Cardiac fibroblast (primary cell): ENCODE data around the gene CDH22.

Experiments
- DNase-seq, 2 donors: peaks; one replicate each; pipeline versions ENCODE4 v3.0.0 to v3.0.0-alpha.2; 2010; ENCODE audit warnings: low read depth in 2 of 2
- H3K4me3 ChIP-seq, 2 donors: replicated peaks in 1 of 2; 1 replicate in 1 of 2; 2 replicates in 1 of 2; pipeline ENCODE4 v1.5.1; 2011; ENCODE audit warnings: low read depth in 2 of 2, low read length in 2 of 2, mild to moderate bottlenecking in 2 of 2, moderate library complexity in 1 of 2
- TF ChIP-seq, protein P1 (sequence below): IDR thresholded peaks from one replicate; pipeline ENCODE4 v1.5.1; 2011; ENCODE audit warnings: low read depth, mild to moderate bottlenecking, low read length, inconsistent platforms

The CDH22 gene

GRCh38 chr20:46190478-46191167 is 117.7 kb downstream of the CDH22 start:
- DNase-seq, result no peak
- TF ChIP-seq, protein P1, sequence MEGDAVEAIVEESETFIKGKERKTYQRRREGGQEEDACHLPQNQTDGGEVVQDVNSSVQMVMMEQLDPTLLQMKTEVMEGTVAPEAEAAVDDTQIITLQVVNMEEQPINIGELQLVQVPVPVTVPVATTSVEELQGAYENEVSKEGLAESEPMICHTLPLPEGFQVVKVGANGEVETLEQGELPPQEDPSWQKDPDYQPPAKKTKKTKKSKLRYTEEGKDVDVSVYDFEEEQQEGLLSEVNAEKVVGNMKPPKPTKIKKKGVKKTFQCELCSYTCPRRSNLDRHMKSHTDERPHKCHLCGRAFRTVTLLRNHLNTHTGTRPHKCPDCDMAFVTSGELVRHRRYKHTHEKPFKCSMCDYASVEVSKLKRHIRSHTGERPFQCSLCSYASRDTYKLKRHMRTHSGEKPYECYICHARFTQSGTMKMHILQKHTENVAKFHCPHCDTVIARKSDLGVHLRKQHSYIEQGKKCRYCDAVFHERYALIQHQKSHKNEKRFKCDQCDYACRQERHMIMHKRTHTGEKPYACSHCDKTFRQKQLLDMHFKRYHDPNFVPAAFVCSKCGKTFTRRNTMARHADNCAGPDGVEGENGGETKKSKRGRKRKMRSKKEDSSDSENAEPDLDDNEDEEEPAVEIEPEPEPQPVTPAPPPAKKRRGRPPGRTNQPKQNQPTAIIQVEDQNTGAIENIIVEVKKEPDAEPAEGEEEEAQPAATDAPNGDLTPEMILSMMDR, result no peak
- no peak overlapping the region for H3K4me3 ChIP-seq

DNA sequence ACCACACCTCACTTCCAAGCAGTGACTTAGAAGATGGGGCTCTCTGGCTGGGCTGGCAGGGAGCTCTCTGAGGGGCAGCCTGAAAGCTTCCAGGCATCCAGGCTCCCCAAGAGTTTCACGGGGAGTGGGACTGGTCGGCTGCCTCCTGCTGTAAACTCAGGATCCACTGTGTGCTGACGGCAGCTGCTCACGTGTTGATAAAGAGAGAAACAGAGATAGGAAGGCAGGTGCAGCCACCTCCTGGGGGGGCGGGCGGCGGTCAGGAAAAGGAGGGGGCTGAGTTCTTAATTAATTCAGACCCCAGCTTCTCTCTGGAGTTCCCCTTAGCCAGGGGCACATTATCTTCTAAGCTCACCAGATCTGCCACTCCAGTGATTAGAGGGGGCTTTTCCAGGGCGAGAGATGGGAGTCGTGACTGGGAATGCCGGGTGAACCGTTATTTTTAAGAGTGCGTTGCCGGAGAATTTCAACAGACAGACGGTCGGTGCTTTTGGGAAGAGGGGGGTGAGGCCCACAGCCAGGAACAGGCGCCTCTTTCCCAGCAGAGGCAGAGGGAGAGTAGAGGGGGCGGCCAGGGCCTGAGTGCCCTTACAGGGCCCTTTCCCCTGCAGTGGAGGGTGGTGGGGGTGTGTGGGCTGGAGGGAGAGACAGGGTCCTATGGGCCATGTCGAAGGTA is 119.3 kb downstream of the CDH22 start:
- TF ChIP-seq, protein P1, result no peak
- no peak overlapping the region for H3K4me3 ChIP-seq
- no peak for DNase-seq

GRCh38 chr20:46186210-46186609 is 122.1 kb downstream of the CDH22 start:
- DNase-seq, result no peak
- H3K4me3 ChIP-seq, result no peak overlapping the region
- TF ChIP-seq, protein P1, result no peak

- TF ChIP-seq, protein P1, result no peak
- H3K4me3 ChIP-seq, result no peak overlapping the region
- no peak for DNase-seq
Measured at GRCh38 chr20:46185353-46185752, 122.9 kb downstream of the CDH22 start.

GRCh38 chr20:46183768-46184167 is 124.5 kb downstream of the CDH22 start:
- TF ChIP-seq, protein P1, result no peak
- no peak overlapping the region for H3K4me3 ChIP-seq
- no peak for DNase-seq

GRCh38 chr20:46182276-46183200 is 125.8 kb downstream of the CDH22 start:
- TF ChIP-seq, protein P1, result no peak
- no peak for DNase-seq
- no peak overlapping the region for H3K4me3 ChIP-seq
